ENCODE measurements around the gene PGP.
"Not testable (repeated sequence)": the region's sequence is repeated elsewhere in the genome, so short reads cannot be mapped to it uniquely, and the experiment has no call there.

Gene PGP

GRCh38 chr16:2244301-2244700 lies 29.7 kb upstream of the PGP start:
- DNase-seq (ENCODE audit: extremely low read depth, insufficient read length) = no peak
- H3K36me3 ChIP-seq (ENCODE audit: control insufficient read depth, insufficient read depth, low read length) = peaks cover 28% of the 10 kb centered on the region
- H3K4me3 ChIP-seq (replicated peaks; ENCODE audit: low read depth, low read length) = no peak overlapping the region
- TF ChIP-seq CTCF (IDR thresholded peaks at IDR 0.05; ENCODE audit: insufficient read depth, low read length, poor library complexity, severe bottlenecking) = no peak
- H3K27me3 ChIP-seq (replicated peaks; ENCODE audit: control insufficient read depth, insufficient read depth, low read length) = no peaks in the 10 kb centered on the region

GRCh38 chr16:2243781-2244180 lies 29.1 kb upstream of the PGP start:
- Histone ChIP-seq H3K36me3 (ENCODE audit: control insufficient read depth, insufficient read depth, low read length) (peaks cover 28% of the 10 kb centered on the region), H3K4me3 (replicated peaks; ENCODE audit: low read depth, low read length) (no peak overlapping the region), H3K27me3 (replicated peaks; ENCODE audit: control insufficient read depth, insufficient read depth, low read length) (no peaks in the 10 kb centered on the region)
- no peak for DNase-seq (ENCODE audit: extremely low read depth, insufficient read length)
- no peak for TF ChIP-seq CTCF (IDR thresholded peaks at IDR 0.05; ENCODE audit: insufficient read depth, low read length, poor library complexity, severe bottlenecking)

GRCh38 chr16:2243031-2243528 lies 28.4 kb upstream of the PGP start:
- DNase-seq (ENCODE audit: extremely low read depth, insufficient read length) = no peak
- H3K27me3 ChIP-seq (replicated peaks; ENCODE audit: control insufficient read depth, insufficient read depth, low read length) = no peaks in the 10 kb centered on the region
- H3K4me3 ChIP-seq (replicated peaks; ENCODE audit: low read depth, low read length) = no peak overlapping the region
- peaks cover 28% of the 10 kb centered on the region for H3K36me3 ChIP-seq (ENCODE audit: control insufficient read depth, insufficient read depth, low read length)
- no peak for TF ChIP-seq CTCF (IDR thresholded peaks at IDR 0.05; ENCODE audit: insufficient read depth, low read length, poor library complexity, severe bottlenecking)

- no peak for DNase-seq (ENCODE audit: extremely low read depth, insufficient read length)
Measured at GRCh38 chr16:2242598-2242997, 28.0 kb upstream of the PGP start.

GRCh38 chr16:2240331-2240730 lies 25.7 kb upstream of the PGP start:
- DNase-seq (ENCODE audit: extremely low read depth, insufficient read length); H3K4me3 ChIP-seq (replicated peaks; ENCODE audit: low read depth, low read length); H3K27me3 ChIP-seq (replicated peaks; ENCODE audit: control insufficient read depth, insufficient read depth, low read length): not testable (repeated sequence)
- H3K36me3 ChIP-seq (ENCODE audit: control insufficient read depth, insufficient read depth, low read length) = peaks cover 19% of the 10 kb centered on the region

More at GRCh38 chr16:2242598-2242997, 28.0 kb upstream of the PGP start:
- Histone ChIP-seq H3K27me3 (replicated peaks; ENCODE audit: control insufficient read depth, insufficient read depth, low read length) (no peaks in the 10 kb centered on the region), H3K36me3 (ENCODE audit: control insufficient read depth, insufficient read depth, low read length) (peaks cover 28% of the 10 kb centered on the region), H3K4me3 (replicated peaks; ENCODE audit: low read depth, low read length) (no peak overlapping the region)
- TF ChIP-seq CTCF (IDR thresholded peaks at IDR 0.05; ENCODE audit: insufficient read depth, low read length, poor library complexity, severe bottlenecking) = no peak

- no peak for TF ChIP-seq CTCF (IDR thresholded peaks at IDR 0.05; ENCODE audit: insufficient read depth, low read length, poor library complexity, severe bottlenecking)
- no peak for DNase-seq (ENCODE audit: extremely low read depth, insufficient read length)
- Histone ChIP-seq H3K27me3 (replicated peaks; ENCODE audit: control insufficient read depth, insufficient read depth, low read length) (no peaks in the 10 kb centered on the region), H3K36me3 (ENCODE audit: control insufficient read depth, insufficient read depth, low read length) (peaks cover 23% of the 10 kb centered on the region), H3K4me3 (replicated peaks; ENCODE audit: low read depth, low read length) (no peak overlapping the region)
Measured at GRCh38 chr16:2238838-2239675, 24.4 kb upstream of the PGP start.
